Trophoblast cell (in vitro differentiated cells and primary cell): ENCODE results near the gene IL1R2.

Experiments used
- DNase-seq, 2 donors: peaks; one replicate each; pipeline ENCODE4 v3.0.0-alpha.2; 2016
- H2AFZ ChIP-seq: 2 replicates; pipeline ENCODE4 v1.6.1; 2013; ENCODE audit warnings: low read length, moderate library complexity, mild to moderate bottlenecking; ENCODE audit not compliant: insufficient read depth, poor library complexity
- H2AK5ac ChIP-seq: 2 replicates; pipeline ENCODE4 v1.6.1; 2013; ENCODE audit warnings: mild to moderate bottlenecking, low read length
- H2BK120ac ChIP-seq: 2 replicates; pipeline ENCODE4 v1.6.1; 2013; ENCODE audit warnings: low read length, mild to moderate bottlenecking, moderate library complexity; ENCODE audit not compliant: insufficient read depth, poor library complexity
- H2BK12ac ChIP-seq: 2 replicates; pipeline ENCODE4 v1.6.1; 2013; ENCODE audit warnings: mild to moderate bottlenecking, low read length, moderate library complexity
- H2BK5ac ChIP-seq: 2 replicates; pipeline ENCODE4 v1.6.1; 2013; ENCODE audit warnings: low read length, low read depth, moderate library complexity, mild to moderate bottlenecking; ENCODE audit not compliant: poor library complexity
- H3K14ac ChIP-seq: 2 replicates; pipeline ENCODE4 v1.6.1; 2013; ENCODE audit warnings: mild to moderate bottlenecking, low read length
- H3K18ac ChIP-seq: 2 replicates; pipeline ENCODE4 v1.6.1; 2013; ENCODE audit warnings: mild to moderate bottlenecking, low read length
- H3K23ac ChIP-seq: 2 replicates; pipeline ENCODE4 v1.6.1; 2013; ENCODE audit warnings: low read length
- H3K27ac ChIP-seq: 2 replicates; pipeline ENCODE4 v1.5.1; 2013; ENCODE audit warnings: low read depth, mild to moderate bottlenecking, inconsistent platforms, low read length, moderate library complexity
- H3K27me3 ChIP-seq: 2 replicates; pipeline ENCODE4 v1.6.1; 2013; ENCODE audit warnings: inconsistent platforms, mild to moderate bottlenecking, low read length, moderate library complexity; ENCODE audit not compliant: insufficient read depth
- H3K36me3 ChIP-seq, 2 experiments: 1 replicate in 1 of 2; 2 replicates in 1 of 2; pipeline ENCODE4 v1.6.1; 2013; ENCODE audit warnings: low read length in 2 of 2, mild to moderate bottlenecking in 2 of 2, moderate library complexity in 1 of 2; ENCODE audit not compliant: insufficient read depth in 2 of 2, control insufficient read depth in 1 of 2
- H3K4ac ChIP-seq: 2 replicates; pipeline ENCODE4 v1.6.1; 2013; ENCODE audit warnings: low read depth, mild to moderate bottlenecking, low read length, moderate library complexity
- H3K4me1 ChIP-seq, 2 experiments: 1 replicate in 1 of 2; 2 replicates in 1 of 2; pipeline ENCODE4 v1.6.1; 2013; ENCODE audit warnings: low read length in 2 of 2, mild to moderate bottlenecking in 2 of 2, moderate library complexity in 1 of 2; ENCODE audit not compliant: insufficient read depth in 2 of 2, control insufficient read depth in 1 of 2
- H3K4me2 ChIP-seq: 2 replicates; pipeline ENCODE4 v1.6.1; 2013; ENCODE audit warnings: inconsistent platforms, mild to moderate bottlenecking, low read length, moderate library complexity
- H3K4me3 ChIP-seq: 2 replicates; pipeline ENCODE4 v1.5.1; 2013; ENCODE audit warnings: mild to moderate bottlenecking, low read depth, low read length, inconsistent platforms
- H3K79me1 ChIP-seq: one replicate; pipeline ENCODE4 v1.6.1; 2013; ENCODE audit warnings: low read length
- H3K79me2 ChIP-seq: 2 replicates; pipeline ENCODE4 v1.6.1; 2013; ENCODE audit warnings: low read length, mild to moderate bottlenecking; ENCODE audit not compliant: control insufficient read depth, insufficient read depth, poor library complexity
- H3K9ac ChIP-seq: 2 replicates; pipeline ENCODE4 v1.6.1; 2013; ENCODE audit warnings: mild to moderate bottlenecking, low read length
- H3K9me3 ChIP-seq: 2 replicates; pipeline ENCODE4 v1.6.1; 2013; ENCODE audit warnings: low read depth, mild to moderate bottlenecking, control low read depth, inconsistent platforms, low read length; ENCODE audit not compliant: insufficient read depth
- H4K12ac ChIP-seq: 2 replicates; pipeline ENCODE4 v1.6.1; 2013; ENCODE audit warnings: low read depth, mild to moderate bottlenecking, low read length, moderate library complexity
- H4K8ac ChIP-seq: 2 replicates; pipeline ENCODE4 v1.6.1; 2013; ENCODE audit warnings: low read depth, mild to moderate bottlenecking, low read length, moderate library complexity
- H4K91ac ChIP-seq: one replicate; pipeline ENCODE4 v1.6.1; 2013; ENCODE audit warnings: low read depth, mild to moderate bottlenecking, low read length, moderate library complexity
- WGBS: extraction: QIAGEN DNeasy Blood & Tissue Kit; methylation state at CpG from one replicate; pipeline ENCODE4 v1.1.7; 2013; ENCODE audit warnings: missing lambda C conversion rate; ENCODE audit not compliant: insufficient read length, insufficient coverage; ENCODE audit errors: extremely low coverage; 5-methylcytosine and 5-hydroxymethylcytosine counted together

Gene IL1R2

DNA sequence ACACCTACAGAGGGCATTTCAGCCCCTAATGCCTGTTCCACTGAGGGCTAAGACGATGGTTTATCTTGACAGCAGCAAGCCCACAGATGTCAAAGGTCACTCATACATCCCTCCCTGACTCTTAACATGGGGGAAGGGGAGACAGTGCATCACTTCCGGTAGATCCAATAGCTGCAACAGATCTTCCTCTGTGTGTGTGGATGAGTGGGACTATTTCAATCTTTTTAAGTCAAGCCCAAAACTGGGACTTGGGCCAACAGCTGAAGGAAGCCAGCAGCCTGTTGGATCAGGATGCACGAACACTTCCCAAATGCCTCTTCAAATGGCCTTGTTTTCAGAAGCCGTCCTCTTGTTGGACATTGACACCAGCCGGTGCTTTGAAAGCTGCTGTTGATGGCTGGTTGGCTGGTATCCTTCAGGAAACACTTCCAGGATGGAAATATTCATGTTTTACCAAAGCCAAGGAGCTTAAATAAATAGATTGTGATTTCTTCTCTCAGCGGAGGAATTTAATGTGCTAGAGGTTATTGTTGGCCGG is 59.2 kb downstream of the IL1R2 start:
- H2BK120ac ChIP-seq = no peak overlapping the region
- H3K4ac ChIP-seq = no peak overlapping the region
- no peak overlapping the region for H3K18ac ChIP-seq
- H2AFZ ChIP-seq = no peak overlapping the region
- H4K8ac ChIP-seq = no peak overlapping the region
- no peak overlapping the region for H3K9ac ChIP-seq
- H3K14ac ChIP-seq = no peak overlapping the region
- no peak overlapping the region for H2BK5ac ChIP-seq
- no peak for DNase-seq
- H3K79me2 ChIP-seq = no peaks in the 10 kb centered on the region
- peaks cover 11% of the 10 kb centered on the region in 2 experiments for H3K4me1 ChIP-seq
- no peaks in the 10 kb centered on the region for H3K36me3 ChIP-seq
- no peaks in the 10 kb centered on the region for H3K27me3 ChIP-seq
- H3K4me3 ChIP-seq = no peak overlapping the region
- no peak overlapping the region for H2AK5ac ChIP-seq
- H3K9me3 ChIP-seq = no peaks in the 10 kb centered on the region
- H2BK12ac ChIP-seq = no peak overlapping the region
- H4K12ac ChIP-seq = no peak overlapping the region
- WGBS = no CpG with 5 or more reads among the region's 7 CpGs
- peaks cover 8% of the 10 kb centered on the region for H3K79me1 ChIP-seq
- no peak overlapping the region for H3K4me2 ChIP-seq
- H3K23ac ChIP-seq = no peak overlapping the region
- no peak overlapping the region for H3K27ac ChIP-seq
- H4K91ac ChIP-seq = no peak overlapping the region

DNA sequence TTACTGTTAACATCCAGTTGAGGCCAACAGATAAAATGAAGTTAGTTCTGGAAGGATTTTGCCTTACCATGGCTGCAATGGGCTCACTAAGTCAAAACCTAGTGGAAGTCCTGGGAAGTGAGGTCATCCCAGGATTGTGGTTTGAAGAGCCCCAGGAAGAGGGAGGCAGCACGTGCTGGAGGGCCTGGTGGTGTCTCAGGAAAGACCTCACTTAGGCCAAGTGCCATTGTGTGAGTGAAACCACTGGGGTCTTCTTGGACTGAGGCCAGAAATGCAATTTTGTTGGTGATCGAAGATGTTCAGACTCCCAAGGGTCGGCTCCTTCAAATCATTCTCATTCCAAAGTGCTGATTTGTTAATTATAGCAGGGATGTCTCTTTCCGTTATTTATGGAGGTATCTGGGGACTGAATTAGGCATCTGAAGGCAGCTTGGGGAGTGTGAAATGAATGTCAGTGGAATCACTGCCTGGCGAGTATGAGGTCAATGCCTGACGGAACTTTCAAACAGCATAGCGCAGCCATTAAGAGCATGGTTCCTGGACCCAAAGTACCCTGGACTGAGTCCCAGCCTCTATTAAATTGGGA is 60.0 kb downstream of the IL1R2 start:
- Histone ChIP-seq H4K8ac (no peak overlapping the region), H3K18ac (no peak overlapping the region), H3K27me3 (no peaks in the 10 kb centered on the region), H3K23ac (no peak overlapping the region), H2AFZ (no peak overlapping the region), H3K4ac (no peak overlapping the region), H3K4me1 (peaks cover 7% of the 10 kb centered on the region in 2 experiments), H4K91ac (no peak overlapping the region), H3K36me3 (no peaks in the 10 kb centered on the region), H3K4me3 (no peak overlapping the region), H2BK12ac (no peak overlapping the region), H3K4me2 (no peak overlapping the region), H3K9me3 (no peaks in the 10 kb centered on the region), H4K12ac (no peak overlapping the region), H3K79me2 (no peaks in the 10 kb centered on the region), H3K9ac (no peak overlapping the region), H3K79me1 (peaks cover 2% of the 10 kb centered on the region), H3K27ac (no peak overlapping the region), H3K14ac (no peak overlapping the region), H2BK120ac (no peak overlapping the region), H2AK5ac (no peak overlapping the region), H2BK5ac (no peak overlapping the region)
- WGBS = no CpG with 5 or more reads among the region's 7 CpGs
- DNase-seq = peak in 1 of 2 donors; percentile 29

DNA sequence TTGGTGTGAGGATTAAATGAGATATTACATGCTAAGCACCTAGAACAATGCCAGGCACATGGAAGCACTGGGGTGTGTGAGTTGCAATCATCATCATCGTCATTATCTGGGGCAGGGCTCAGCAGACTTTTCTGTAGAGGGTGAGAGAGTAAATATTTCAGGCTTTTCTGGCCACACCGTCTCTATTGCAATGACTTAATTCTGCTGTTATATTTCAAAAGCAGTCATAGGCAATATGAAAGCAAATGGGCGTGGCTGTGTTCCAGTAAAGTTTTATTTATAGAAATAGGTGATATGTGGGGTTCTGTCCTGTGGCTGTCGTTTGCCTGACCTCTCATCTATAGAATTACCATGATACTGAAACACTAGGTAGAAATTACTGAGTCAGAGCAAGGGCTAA is 60.6 kb downstream of the IL1R2 start:
- DNase-seq = no peak
- Histone ChIP-seq H2AK5ac (no peak overlapping the region), H3K27ac (no peak overlapping the region), H3K9me3 (no peaks in the 10 kb centered on the region), H2BK5ac (no peak overlapping the region), H3K4me1 (peaks cover 6 to 8% of the 10 kb centered on the region in 2 experiments), H2BK12ac (no peak overlapping the region), H2BK120ac (no peak overlapping the region), H3K4me2 (no peak overlapping the region), H3K4me3 (no peak overlapping the region), H3K9ac (no peak overlapping the region), H4K8ac (no peak overlapping the region), H3K14ac (no peak overlapping the region), H3K79me1 (peaks cover 1% of the 10 kb centered on the region), H3K23ac (no peak overlapping the region), H2AFZ (no peak overlapping the region), H3K4ac (no peak overlapping the region), H3K18ac (no peak overlapping the region), H4K12ac (no peak overlapping the region), H3K36me3 (no peaks in the 10 kb centered on the region), H3K79me2 (no peaks in the 10 kb centered on the region), H3K27me3 (no peaks in the 10 kb centered on the region), H4K91ac (no peak overlapping the region)
- no CpG with 5 or more reads among the region's 4 CpGs for WGBS

DNA sequence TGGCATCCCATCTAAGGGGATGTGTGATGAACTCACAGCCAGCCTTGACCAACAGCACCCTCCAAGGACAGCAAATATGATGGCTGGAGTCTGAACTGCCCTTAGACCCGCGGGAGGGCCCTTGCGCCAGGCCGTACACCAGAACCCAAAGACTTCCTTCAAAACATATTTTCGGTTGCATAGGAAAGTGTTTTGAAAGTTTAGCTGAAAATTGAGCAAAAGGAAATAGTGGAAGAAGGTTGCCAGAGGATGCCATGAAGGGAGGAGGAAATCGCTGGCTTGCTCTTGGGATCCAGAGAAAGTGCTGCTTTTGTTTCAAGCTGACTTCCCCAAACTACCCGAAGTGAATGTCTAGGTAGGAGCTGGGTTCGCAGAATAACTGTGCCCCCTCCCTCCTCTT is 61.3 kb downstream of the IL1R2 start:
- DNase-seq = no peak
- Histone ChIP-seq H4K91ac (no peak overlapping the region), H3K9me3 (no peaks in the 10 kb centered on the region), H3K23ac (no peak overlapping the region), H3K36me3 (no peaks in the 10 kb centered on the region), H2AFZ (no peak overlapping the region), H3K4me3 (no peak overlapping the region), H3K4ac (no peak overlapping the region), H3K79me1 (peaks cover 4% of the 10 kb centered on the region), H4K8ac (no peak overlapping the region), H3K27me3 (no peaks in the 10 kb centered on the region), H3K4me2 (no peak overlapping the region), H3K4me1 (peaks cover 11 to 15% of the 10 kb centered on the region in 2 experiments), H2BK5ac (no peak overlapping the region), H2AK5ac (peak overlapping the region; percentile 29), H2BK120ac (no peak overlapping the region), H3K27ac (no peak overlapping the region), H3K14ac (no peak overlapping the region), H3K9ac (no peak overlapping the region), H3K18ac (no peak overlapping the region), H2BK12ac (peak overlapping the region; percentile 44), H3K79me2 (no peaks in the 10 kb centered on the region), H4K12ac (no peak overlapping the region)
- no CpG with 5 or more reads among the region's 8 CpGs for WGBS
